Left renal pelvis (tissue), 4 donors: Measurements from ENCODE around the gene ZNF726. TPM values are rescaled to one million over a fixed set of nuclear protein-coding genes. Genes with fewer than 3 reads are reported as not detected.

Source experiments
- polyA plus RNA-seq, 4 donors: library from polyadenylated mRNA; unstranded; fragments of 120-200 nt; gene quantifications; one replicate each; pipeline ENCODE4 v1.2.1, GENCODE V29; 2013; ENCODE audit not compliant: insufficient read length in 4 of 4

ZNF726 gene
- polyA plus RNA-seq, 4 donors = 5.4 to 15.0 (median 11.7) TPM

Other genes starting within 250 kb of the ZNF726 start
- 10 to 100 TPM; 12.4 to 21.9 (median 19.0) TPM for gene ZNF675, start 227.7 kb upstream of the ZNF726 start, polyA plus RNA-seq
- 1 to 10 TPM; 5.7 to 9.8 (median 7.5) TPM for gene ZNF681, start 156.0 kb upstream of the ZNF726 start, polyA plus RNA-seq
- 10 to 100 TPM; 30.9 to 47.8 (median 33.0) TPM for gene ZNF254, start 172.3 kb downstream of the ZNF726 start, polyA plus RNA-seq